Measurements from ENCODE around the gene DOCK4.

DOCK4 gene

GRCh38 chr7:111985798-111986197 is 220.4 kb downstream of the DOCK4 start:
- TF ChIP-seq CTCF (IDR thresholded peaks at IDR 0.05; ENCODE audit: low read depth, low read length), result no peak
- H3K4me3 ChIP-seq (ENCODE audit: low read depth, low read length), result no peak overlapping the region

- no peak for TF ChIP-seq CTCF (IDR thresholded peaks at IDR 0.05; ENCODE audit: low read depth, low read length)
- H3K4me3 ChIP-seq (ENCODE audit: low read depth, low read length), result no peak overlapping the region
Observed at GRCh38 chr7:111982804-111983203, 223.4 kb downstream of the DOCK4 start.

- H3K4me3 ChIP-seq (ENCODE audit: low read depth, low read length), result no peak overlapping the region
- TF ChIP-seq CTCF (IDR thresholded peaks at IDR 0.05; ENCODE audit: low read depth, low read length), result no peak
Observed at GRCh38 chr7:111982133-111982532, 224.1 kb downstream of the DOCK4 start.

- no peak for TF ChIP-seq CTCF (IDR thresholded peaks at IDR 0.05; ENCODE audit: low read depth, low read length)
- H3K4me3 ChIP-seq (ENCODE audit: low read depth, low read length), result no peak overlapping the region
Observed at GRCh38 chr7:111980725-111981124, 225.5 kb downstream of the DOCK4 start.

GRCh38 chr7:111975346-111975745 is 230.9 kb downstream of the DOCK4 start:
- no peak overlapping the region for H3K4me3 ChIP-seq (ENCODE audit: low read depth, low read length)
- TF ChIP-seq CTCF (IDR thresholded peaks at IDR 0.05; ENCODE audit: low read depth, low read length), result no peak

GRCh38 chr7:111960984-111961383 is 245.2 kb downstream of the DOCK4 start:
- no peak for TF ChIP-seq CTCF (IDR thresholded peaks at IDR 0.05; ENCODE audit: low read depth, low read length)
- H3K4me3 ChIP-seq (ENCODE audit: low read depth, low read length), result no peak overlapping the region

- no peak for TF ChIP-seq CTCF (IDR thresholded peaks at IDR 0.05; ENCODE audit: low read depth, low read length)
- no peak overlapping the region for H3K4me3 ChIP-seq (ENCODE audit: low read depth, low read length)
Observed at GRCh38 chr7:111958896-111959295, 247.3 kb downstream of the DOCK4 start.

Data from WI38 (cell line).